Endothelial cell of umbilical vein (primary cell): ENCODE measurements around the gene SLC12A6. TPM values are rescaled to one million over a fixed set of nuclear protein-coding genes. Genes with fewer than 3 reads are reported as not detected.

Experiments
- BruUV-seq: library from RNA; stranded (reverse); fragments of 400-500 nt; replicated peaks from 2 replicates; lab custom pipeline; 2021; lab: Mats Ljungman, UMichigan
- CTCF ChIA-PET: fragments of 300-600, 350-600 bp; sonication (Branson Sonifier 250); formaldehyde crosslinking; loops from one replicate; lab custom pipeline; 2021; ENCODE audit warnings: antibody characterized with exemption, inconsistent platforms; lab: Charles Lee
- POLR2A ChIA-PET: fragments of 300-600, 350-600 bp; sonication (Branson Sonifier 250); formaldehyde crosslinking; loops from one replicate; lab custom pipeline; 2021; ENCODE audit warnings: antibody characterized with exemption, inconsistent platforms; lab: Charles Lee
- DNase-seq: peaks from one replicate; pipeline ENCODE4 v3.0.0-alpha.2; 2011; ENCODE audit warnings: low read depth, low spot score
- FAIRE-seq: peaks from 2 replicates; lab custom pipeline; 2011; peaks lifted over from hg19 to GRCh38; lab: Jason Lieb, UNC
- H2AFZ ChIP-seq: 2 replicates; pipeline ENCODE4 v1.6.0; 2012; ENCODE audit warnings: low read depth, low read length, control low read depth, inconsistent platforms
- H3K27ac ChIP-seq: 2 replicates; pipeline ENCODE4 v1.5.1; 2011; ENCODE audit warnings: low read depth, mild to moderate bottlenecking, control low read depth, low read length, moderate library complexity; ENCODE audit not compliant: insufficient read depth
- H3K27me3 ChIP-seq, 2 experiments: 2 replicates each; pipeline versions ENCODE4 v1.6.0 to v1.6.1; 2011; ENCODE audit warnings: low read length in 2 of 2, mixed read lengths in 1 of 2; ENCODE audit not compliant: control insufficient read depth in 2 of 2, insufficient read depth in 2 of 2
- H3K36me3 ChIP-seq, 2 experiments: 2 replicates in 1 of 2; 3 replicates in 1 of 2; pipeline ENCODE4 v1.5.1; 2011; ENCODE audit warnings: low read length in 2 of 2, mild to moderate bottlenecking in 1 of 2, moderate library complexity in 1 of 2; ENCODE audit not compliant: control insufficient read depth in 2 of 2, insufficient read depth in 2 of 2; ENCODE audit errors: extremely low read depth in 1 of 2
- H3K4me1 ChIP-seq: 3 replicates; pipeline ENCODE4 v1.5.1; 2011; ENCODE audit warnings: mild to moderate bottlenecking, low read length; ENCODE audit not compliant: control insufficient read depth, insufficient read depth; ENCODE audit errors: extremely low read depth
- H3K4me2 ChIP-seq: 2 replicates; pipeline ENCODE4 v1.6.1; 2011; ENCODE audit warnings: low read length, control low read depth, mixed read lengths; ENCODE audit not compliant: insufficient read depth
- H3K4me3 ChIP-seq, 3 experiments: fragments of 200-600 bp in 1 of 3; sonication (generic), shearing (Covaris generic) in 1 of 3; replicated peaks in 1 of 3; 2 replicates each; pipeline ENCODE4 v1.5.1; 2011 to 2016; ENCODE audit warnings: control low read depth in 3 of 3, low read length in 3 of 3, mild to moderate bottlenecking in 2 of 3, inconsistent platforms in 1 of 3, low read depth in 1 of 3, moderate library complexity in 1 of 3; ENCODE audit not compliant: insufficient read depth in 1 of 3
- H3K79me2 ChIP-seq: 2 replicates; pipeline ENCODE4 v1.6.0; 2012; ENCODE audit warnings: low read length, inconsistent platforms; ENCODE audit not compliant: control insufficient read depth, insufficient read depth
- H3K9ac ChIP-seq: replicated peaks from 2 replicates; pipeline ENCODE3; 2011; ENCODE audit warnings: low read length, control low read depth; ENCODE audit not compliant: insufficient read depth; ENCODE audit errors: extremely low read depth
- H3K9me1 ChIP-seq: replicated peaks from 3 replicates; pipeline ENCODE4 v1.6.0; 2011; ENCODE audit warnings: mild to moderate bottlenecking, low read length; ENCODE audit not compliant: control insufficient read depth, insufficient read depth; ENCODE audit errors: extremely low read depth
- H3K9me3 ChIP-seq: replicated peaks from 2 replicates; pipeline ENCODE4 v1.5.1; 2012; ENCODE audit warnings: low read length, inconsistent platforms; ENCODE audit not compliant: control insufficient read depth, insufficient read depth
- H4K20me1 ChIP-seq: replicated peaks from 2 replicates; pipeline ENCODE3; 2011; ENCODE audit warnings: mild to moderate bottlenecking, low read length; ENCODE audit not compliant: control insufficient read depth, insufficient read depth; ENCODE audit errors: extremely low read depth
- EZH2 ChIP-seq: IDR thresholded peaks from 2 replicates; pipeline ENCODE4 v1.6.1; 2012; ENCODE audit warnings: borderline replicate concordance, low read depth, mild to moderate bottlenecking, moderate library complexity, low read length, inconsistent platforms; ENCODE audit not compliant: severe bottlenecking
- FOS ChIP-seq: IDR thresholded peaks from 2 replicates; pipeline ENCODE4 v1.6.1; 2011; ENCODE audit warnings: mild to moderate bottlenecking, low read length, moderate library complexity, borderline replicate concordance; ENCODE audit not compliant: insufficient read depth
- GATA2 ChIP-seq: IDR thresholded peaks from 2 replicates; pipeline ENCODE4 v1.7.0; 2011; ENCODE audit warnings: low read depth, mild to moderate bottlenecking, moderate library complexity, mixed read lengths, low read length; ENCODE audit not compliant: insufficient read length, insufficient read depth
- MAX ChIP-seq: IDR thresholded peaks from 2 replicates; pipeline ENCODE4 v1.6.1; 2011; ENCODE audit not compliant: insufficient read depth, insufficient read length
- POLR2AphosphoS5 ChIP-seq: IDR thresholded peaks from 2 replicates; pipeline ENCODE4 v1.6.1; 2012; ENCODE audit warnings: low read depth, mild to moderate bottlenecking, control low read depth, low read length, moderate library complexity; ENCODE audit not compliant: insufficient read depth
- dilution Hi-C: fragments of 300-500 bp; cut with MboI; formaldehyde crosslinking; loops from one replicate; pipeline ENCODE4 v1.15.0; 2019; ENCODE audit warnings: low sequenced_read_pairs; ENCODE audit not compliant: extremely low pct_ligation_motif_present
- intact Hi-C: fragments of 100-400 bp; cut with micrococcal nuclease; formaldehyde crosslinking; loops from one replicate; pipeline ENCODE4 v1.10.0; 2022
- polyA plus RNA-seq, 4 experiments: library from polyadenylated mRNA; depleted of rRNA in 3 of 4; stranded (reverse) in 3 of 4; unstranded in 1 of 4; fragments of >200 nt; gene quantifications; 2 replicates each; pipeline versions ENCODE4 v1.2.1 to v1.2.3, GENCODE V29; 2011 to 2012; ENCODE audit warnings: missing spikeins in 1 of 4
- total RNA-seq: library from RNA; stranded (reverse); gene quantifications from 2 replicates; pipeline ENCODE4 v1.2.3, GENCODE V29; 2021
- TF ChIP-seq, protein P1 (sequence below), 2 donors: IDR thresholded peaks; 1 replicate in 1 of 2; 2 replicates in 1 of 2; pipeline ENCODE4 v1.5.1; 2011; ENCODE audit warnings: low read length in 2 of 2, mild to moderate bottlenecking in 2 of 2, moderate library complexity in 2 of 2, control low read depth in 1 of 2, inconsistent platforms in 1 of 2, low read depth in 1 of 2; ENCODE audit not compliant: insufficient read depth in 1 of 2; ENCODE audit errors: extremely low read depth in 1 of 2

Gene SLC12A6
- total and polyA plus RNA-seq, 2 donors (not counting 3 experiments of a cell fraction or from before 2014, with no cell fraction given): 21.4 to 27.1 TPM

DNA sequence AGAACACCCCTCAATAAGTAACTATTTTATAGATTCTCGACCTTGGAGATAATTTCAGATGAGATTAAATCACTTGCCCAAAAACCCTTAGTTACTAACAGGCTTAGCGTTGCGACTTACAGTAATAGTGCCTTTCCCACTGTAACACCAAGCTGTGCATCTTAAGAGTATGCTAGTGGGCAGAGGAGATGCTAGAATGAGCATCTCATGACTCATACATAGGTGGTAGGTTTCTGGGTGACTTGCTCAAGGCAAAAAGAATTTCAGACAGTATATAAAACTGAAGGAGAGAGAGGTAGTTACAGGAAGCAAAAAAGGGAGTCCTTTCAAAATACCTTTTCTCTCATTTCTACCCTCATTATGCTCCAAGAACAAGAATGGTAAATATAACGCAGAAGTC is 131.6 kb downstream of the SLC12A6 start:
- H3K27me3 ChIP-seq: no peaks in the 10 kb centered on the region
- dilution Hi-C loops (no loop called here), intact Hi-C loops (no loop called here)
- H3K4me3 ChIP-seq: no peak overlapping the region
- peaks cover 81% of the 10 kb centered on the region for H3K79me2 ChIP-seq
- no peaks in the 10 kb centered on the region for H4K20me1 ChIP-seq
- TF ChIP-seq MAX: no peak
- TF ChIP-seq GATA2: no peak
- no peak overlapping the region for H3K9ac ChIP-seq
- H3K36me3 ChIP-seq: no peaks in the 10 kb centered on the region
- no TSS peak for BruUV-seq
- no peak overlapping the region for H3K27ac ChIP-seq
- DNase-seq (no peak), FAIRE-seq (no peak)
- peaks cover 7% of the 10 kb centered on the region for H3K4me1 ChIP-seq
- H3K9me1 ChIP-seq: no peaks in the 10 kb centered on the region
- ChIA-PET CTCF (interaction anchor here (1.0 kb wide), 1 partner anchor 96 kb away, joined by 8 read pairs; no protein-coding TSS in a partner anchor), POLR2A (no interaction called here)
- no peak overlapping the region for H2AFZ ChIP-seq
- no peak overlapping the region for H3K4me2 ChIP-seq
- no peaks in the 10 kb centered on the region for H3K9me3 ChIP-seq

- POLR2A ChIA-PET: no interaction called here
- CTCF ChIA-PET: interaction anchor here (1.5 kb wide), 1 partner anchor 94 kb away, joined by 7 read pairs; no protein-coding TSS in a partner anchor
- TF ChIP-seq EZH2: no peak
- TF ChIP-seq, protein P1, sequence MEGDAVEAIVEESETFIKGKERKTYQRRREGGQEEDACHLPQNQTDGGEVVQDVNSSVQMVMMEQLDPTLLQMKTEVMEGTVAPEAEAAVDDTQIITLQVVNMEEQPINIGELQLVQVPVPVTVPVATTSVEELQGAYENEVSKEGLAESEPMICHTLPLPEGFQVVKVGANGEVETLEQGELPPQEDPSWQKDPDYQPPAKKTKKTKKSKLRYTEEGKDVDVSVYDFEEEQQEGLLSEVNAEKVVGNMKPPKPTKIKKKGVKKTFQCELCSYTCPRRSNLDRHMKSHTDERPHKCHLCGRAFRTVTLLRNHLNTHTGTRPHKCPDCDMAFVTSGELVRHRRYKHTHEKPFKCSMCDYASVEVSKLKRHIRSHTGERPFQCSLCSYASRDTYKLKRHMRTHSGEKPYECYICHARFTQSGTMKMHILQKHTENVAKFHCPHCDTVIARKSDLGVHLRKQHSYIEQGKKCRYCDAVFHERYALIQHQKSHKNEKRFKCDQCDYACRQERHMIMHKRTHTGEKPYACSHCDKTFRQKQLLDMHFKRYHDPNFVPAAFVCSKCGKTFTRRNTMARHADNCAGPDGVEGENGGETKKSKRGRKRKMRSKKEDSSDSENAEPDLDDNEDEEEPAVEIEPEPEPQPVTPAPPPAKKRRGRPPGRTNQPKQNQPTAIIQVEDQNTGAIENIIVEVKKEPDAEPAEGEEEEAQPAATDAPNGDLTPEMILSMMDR (IDR thresholded peaks at IDR 0.05; ENCODE audit: extremely low read depth in 1 of 2, insufficient read depth in 1 of 2, low read depth in 1 of 2, low read length in 2 of 2): no peak
- TF ChIP-seq FOS: no peak
- TF ChIP-seq POLR2AphosphoS5: no peak
- H3K9me1 ChIP-seq: no peaks in the 10 kb centered on the region
- H3K9ac ChIP-seq: no peak overlapping the region
- no TSS peak for BruUV-seq
- dilution Hi-C loops (no loop called here), intact Hi-C loops (no loop called here)
- H3K4me1 ChIP-seq: peaks cover 7% of the 10 kb centered on the region
- H2AFZ ChIP-seq: no peak overlapping the region
- no peaks in the 10 kb centered on the region for H3K36me3 ChIP-seq
- no peaks in the 10 kb centered on the region for H3K9me3 ChIP-seq
- H3K27ac ChIP-seq: no peak overlapping the region
- no peaks in the 10 kb centered on the region for H4K20me1 ChIP-seq
- H3K4me2 ChIP-seq: no peak overlapping the region
- DNase-seq: no peak
- H3K79me2 ChIP-seq: peaks cover 90% of the 10 kb centered on the region
- no peak for FAIRE-seq
- H3K27me3 ChIP-seq: no peaks in the 10 kb centered on the region
- no peak overlapping the region for H3K4me3 ChIP-seq
These were observed 133.6 kb downstream of the SLC12A6 start for GRCh38 chr15:34203936-34204335.
